ENCODE measurements around the gene TMEM175. TPM values are rescaled to one million over a fixed set of nuclear protein-coding genes. Genes with fewer than 3 reads are reported as not detected.
A peak's percentile ranks its signal among the peaks of the same experiment; 100 is the strongest.
"Not testable (repeated sequence)": the region's sequence is repeated elsewhere in the genome, so short reads cannot be mapped to it uniquely, and the experiment has no call there.

The TMEM175 gene
- total RNA-seq, 1 experiment from 2014 or later = 25.7 TPM

GRCh38 chr4:970046-970745, 37.9 kb downstream of the TMEM175 start:
- DNase-seq (ENCODE audit: low read depth) = no peak

- DNase-seq (ENCODE audit: low read depth) = no peak
These were observed 38.7 kb downstream of the TMEM175 start for GRCh38 chr4:970854-971520.

DNA sequence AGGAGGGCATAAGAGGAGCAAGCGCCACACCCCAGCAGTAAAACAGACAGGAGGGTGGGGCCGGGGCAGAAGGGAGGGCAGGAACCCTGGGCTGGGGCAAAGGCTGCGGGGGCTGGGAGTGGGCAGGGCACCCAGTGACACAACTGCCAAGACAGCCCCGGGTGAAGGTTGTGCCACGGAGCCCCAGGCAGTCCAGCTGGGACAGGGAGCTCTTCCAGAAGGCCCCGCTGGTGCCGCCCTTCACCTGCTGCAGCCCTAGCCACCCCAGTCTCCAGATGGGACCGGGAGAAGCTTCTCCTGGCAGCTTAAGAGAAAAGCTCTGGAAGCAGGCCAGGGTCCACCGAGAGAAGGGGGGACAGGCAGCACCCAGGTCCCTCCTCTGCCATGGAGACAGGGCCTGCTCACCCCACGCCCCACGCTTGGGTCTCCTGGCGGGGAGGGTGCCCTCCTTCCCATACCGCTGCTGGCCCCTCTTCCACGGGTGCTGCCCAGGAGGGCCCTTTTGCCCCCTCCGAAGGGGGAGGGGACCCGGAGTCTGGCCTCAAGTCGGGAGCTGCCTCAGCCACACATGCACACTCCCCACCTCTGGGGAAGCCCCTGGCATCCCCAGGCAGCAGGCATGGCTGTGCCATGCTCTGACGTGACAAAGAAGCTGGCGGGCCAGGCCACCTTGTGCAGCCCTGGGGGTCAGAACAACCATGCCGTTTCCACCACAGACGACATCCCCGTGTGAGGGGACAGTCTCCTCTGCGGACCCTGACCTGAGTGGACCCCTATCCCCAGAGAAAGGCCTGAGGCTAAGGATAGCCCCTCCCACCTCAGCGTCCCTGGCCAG, 39.6 kb downstream of the TMEM175 start:
- DNase-seq (ENCODE audit: low read depth) = no peak

- DNase-seq (ENCODE audit: low read depth) = no peak
These were observed 40.6 kb downstream of the TMEM175 start for GRCh38 chr4:972651-973424.

- DNase-seq (ENCODE audit: low read depth) = no peak
These were observed 41.5 kb downstream of the TMEM175 start, which contains the start of gene DGKQ for GRCh38 chr4:973431-974397. Gene DGKQ (minus strand): TSS chr4:973569. CDS start chr4:973482, 87 bp downstream.

- DNase-seq (ENCODE audit: low read depth) = no peak
These were observed 42.4 kb downstream of the TMEM175 start for GRCh38 chr4:974668-975067.

DNA sequence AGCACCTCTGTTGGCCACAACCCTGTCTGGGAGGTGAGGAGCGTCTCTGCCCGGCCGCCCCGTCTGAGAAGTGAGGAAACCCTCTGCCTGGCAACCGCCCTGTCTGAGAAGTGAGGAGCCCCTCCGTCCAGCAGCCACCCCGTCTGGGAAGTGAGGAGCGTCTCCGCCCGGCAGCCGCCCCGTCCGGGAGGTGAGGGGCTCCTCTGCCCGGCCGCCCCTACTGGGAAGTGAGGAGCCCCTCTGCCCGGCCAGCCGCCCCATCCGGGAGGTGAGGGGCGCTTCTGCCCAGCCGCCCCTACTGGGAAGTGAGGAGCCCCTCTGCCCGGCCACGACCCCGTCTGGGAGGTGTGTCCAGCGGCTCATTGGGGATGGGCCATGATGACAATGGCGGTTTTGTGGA, 43.8 kb downstream of the TMEM175 start:
- DNase-seq (ENCODE audit: low read depth) = not testable (repeated sequence)

- DNase-seq (ENCODE audit: low read depth) = no peak
These were observed 46.9 kb downstream of the TMEM175 start for GRCh38 chr4:978957-979701.

DNA sequence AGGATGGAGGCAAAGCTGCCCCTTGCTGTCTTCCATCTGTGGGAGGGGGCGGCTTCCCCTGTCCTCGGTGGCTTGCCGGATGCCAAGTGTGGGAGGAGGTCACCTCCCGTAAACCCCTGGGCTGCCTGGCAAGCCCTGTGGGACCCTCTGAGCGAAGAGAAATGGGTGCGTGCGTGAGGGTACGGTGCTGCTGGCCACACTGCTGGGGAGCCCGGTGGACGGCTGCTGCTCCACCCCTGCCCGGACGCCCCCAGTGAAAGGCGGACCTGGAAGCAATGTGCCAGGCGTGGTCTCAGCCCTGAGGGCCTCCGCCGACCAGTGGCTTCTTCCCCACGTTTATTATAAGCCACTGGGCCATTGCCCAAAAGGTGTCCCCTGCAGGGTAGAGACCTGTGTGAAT, 50.0 kb downstream of the TMEM175 start:
- no peak for DNase-seq (ENCODE audit: low read depth)

- no peak for DNase-seq (ENCODE audit: low read depth)
These were observed 50.6 kb downstream of the TMEM175 start for GRCh38 chr4:982814-983213.

DNA sequence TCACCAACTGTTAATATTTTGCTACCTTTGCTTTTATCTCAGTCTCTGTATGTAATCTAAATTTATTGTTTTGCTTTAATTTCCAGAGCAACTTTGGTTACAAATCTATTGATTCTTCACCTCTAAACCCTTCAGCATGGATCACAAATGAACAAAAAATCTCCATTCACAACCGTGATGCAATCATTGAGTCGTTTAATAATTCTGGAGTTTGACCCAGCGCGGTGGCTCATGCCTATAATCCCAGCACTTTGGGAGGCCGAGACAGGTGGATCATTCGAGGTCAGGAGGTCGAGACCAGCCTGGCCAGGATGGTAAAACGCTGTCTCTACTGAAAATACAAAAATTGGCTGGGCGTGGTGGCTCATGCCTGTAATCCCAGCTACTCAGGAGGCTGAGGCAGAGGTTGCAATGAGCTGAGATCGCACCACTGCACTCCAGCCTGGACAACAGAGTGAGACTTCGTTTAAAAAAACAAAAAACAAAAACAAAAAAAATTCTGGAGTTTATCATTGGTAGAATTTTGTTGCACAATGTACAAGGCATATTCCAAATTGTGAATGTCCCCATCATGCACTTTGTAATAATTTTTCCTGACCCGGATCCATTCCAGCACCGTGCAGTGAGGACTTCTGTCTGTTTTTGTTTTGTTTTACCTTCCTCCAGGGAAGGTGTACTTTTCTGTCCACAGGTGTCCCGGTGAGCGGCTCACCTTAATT, 52.2 kb downstream of the TMEM175 start:
- DNase-seq (ENCODE audit: low read depth) = no peak

GRCh38 chr4:985123-985830, 53.0 kb downstream of the TMEM175 start:
- DNase-seq (ENCODE audit: low read depth) = no peak

DNA sequence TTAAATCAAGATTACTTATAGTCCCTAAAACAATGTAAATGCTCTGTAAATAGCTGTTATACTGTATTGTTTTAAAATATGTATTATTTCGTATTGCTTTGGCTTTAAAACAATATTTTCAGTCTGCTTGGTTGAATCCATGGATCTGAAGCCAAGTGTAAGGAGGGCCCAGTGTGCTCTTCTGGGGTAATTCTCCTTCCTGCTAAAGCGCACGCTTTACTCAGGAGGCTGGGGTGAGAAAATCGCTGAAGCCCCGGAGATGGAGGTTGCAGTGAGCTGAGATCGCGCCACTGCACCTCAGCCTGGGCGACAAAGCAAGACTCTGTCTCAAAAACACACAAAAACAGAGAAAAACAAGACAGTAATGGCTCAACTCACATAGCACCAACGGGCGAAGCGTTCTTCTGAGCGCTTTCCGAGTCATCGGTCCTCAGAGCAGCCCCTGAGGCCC, 54.2 kb downstream of the TMEM175 start:
- no peak for DNase-seq (ENCODE audit: low read depth)

DNA sequence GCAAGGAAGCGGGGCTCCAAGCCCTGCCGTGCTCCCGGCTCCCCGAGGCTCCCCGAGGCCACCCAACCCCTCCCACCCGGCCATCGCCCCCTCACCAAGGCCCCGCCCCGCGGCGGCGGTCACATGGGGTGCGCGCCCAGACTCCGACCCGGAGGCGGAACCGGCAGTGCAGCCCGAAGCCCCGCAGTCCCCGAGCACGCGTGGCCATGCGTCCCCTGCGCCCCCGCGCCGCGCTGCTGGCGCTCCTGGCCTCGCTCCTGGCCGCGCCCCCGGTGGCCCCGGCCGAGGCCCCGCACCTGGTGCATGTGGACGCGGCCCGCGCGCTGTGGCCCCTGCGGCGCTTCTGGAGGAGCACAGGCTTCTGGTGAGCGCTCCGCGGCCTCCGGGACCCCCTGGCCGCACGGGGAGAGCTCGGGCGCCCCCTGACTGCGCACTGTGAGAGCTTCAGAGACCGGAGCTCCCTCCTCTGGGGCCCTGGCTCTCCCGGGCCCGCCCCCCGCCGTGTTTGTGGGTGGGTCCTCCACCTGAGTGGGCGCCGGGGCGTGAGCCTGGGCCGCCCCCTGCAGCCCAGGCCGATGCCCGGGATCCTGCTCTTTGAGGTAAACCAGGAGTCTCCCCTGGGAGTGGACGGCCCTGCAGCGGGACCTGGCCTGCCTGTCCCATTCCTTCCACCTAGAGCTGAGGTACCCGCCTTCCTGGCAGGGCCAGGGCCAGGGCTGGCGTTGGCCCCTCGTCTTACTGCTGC, 54.8 kb downstream of the TMEM175 start, which contains the start of gene IDUA:
TSS of gene IDUA (plus strand) at position 166 of the 745 bp plus-strand sequence. CDS start at position 207, 41 bp downstream.
- peak; percentile 80 for DNase-seq (ENCODE audit: low read depth)

DNA sequence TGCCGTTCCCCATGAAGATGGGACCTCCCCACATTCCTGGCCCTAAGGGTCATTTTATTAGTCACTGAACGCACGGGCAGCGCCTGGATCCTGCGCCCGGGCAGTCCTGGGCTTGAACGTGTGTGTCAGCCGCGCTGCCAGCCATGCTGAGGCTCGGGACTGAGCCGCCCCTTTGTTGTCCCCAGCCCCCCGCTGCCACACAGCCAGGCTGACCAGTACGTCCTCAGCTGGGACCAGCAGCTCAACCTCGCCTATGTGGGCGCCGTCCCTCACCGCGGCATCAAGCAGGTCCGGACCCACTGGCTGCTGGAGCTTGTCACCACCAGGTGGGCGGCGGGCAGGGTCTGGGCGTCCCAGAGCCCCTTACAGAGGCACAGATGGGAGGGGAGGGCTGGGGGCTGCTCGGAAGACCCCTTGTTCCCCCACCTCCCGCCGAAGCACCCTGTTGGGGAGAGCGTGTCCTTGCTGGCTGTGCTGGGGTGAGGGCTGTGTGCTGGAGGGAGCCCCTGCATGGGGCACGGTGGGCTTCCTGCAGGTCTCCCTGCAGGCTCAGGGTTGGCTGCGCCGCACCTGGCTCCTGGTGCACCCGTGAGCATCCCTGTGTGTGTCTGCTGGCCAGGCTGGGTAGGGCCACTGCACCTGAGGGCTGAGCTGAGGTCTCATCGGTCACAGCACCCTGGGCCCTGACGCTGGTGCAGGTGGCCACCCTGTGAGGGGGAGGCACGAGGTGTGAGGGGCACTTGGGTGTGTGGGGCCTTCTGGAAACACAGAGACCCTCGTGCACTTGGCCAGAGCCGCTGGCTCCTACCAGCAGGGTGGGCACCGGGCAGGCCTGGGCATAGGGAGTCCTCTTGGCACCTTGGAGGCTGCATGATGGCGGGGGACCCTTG, 55.6 kb downstream of the TMEM175 start:
- DNase-seq (ENCODE audit: low read depth) = peak; percentile 79

All from HT1080 (cell line).